H1 (cell line): ENCODE data around the gene SUGP2. TPM values are rescaled to one million over a fixed set of nuclear protein-coding genes. Genes with fewer than 3 reads are reported as not detected.
A peak's percentile ranks its signal among the peaks of the same experiment; 100 is the strongest.

Source experiments
- CTCF ChIA-PET: fragments of 300-600 bp; sonication (Branson Sonifier 250); formaldehyde crosslinking; loops from one replicate; lab custom pipeline; 2021; ENCODE audit not compliant: partially characterized antibody; lab: Charles Lee
- POLR2A ChIA-PET: fragments of 300-600 bp; sonication (Branson Sonifier 250); formaldehyde crosslinking; loops from one replicate; lab custom pipeline; 2021; ENCODE audit warnings: inconsistent platforms; ENCODE audit not compliant: partially characterized antibody; lab: Charles Lee
- DNase-seq, 2 experiments: peaks; one replicate each; pipeline versions ENCODE4 v3.0.0 to v3.0.0-alpha.2; 2010 to 2022; ENCODE audit warnings: low spot score in 2 of 2, low read depth in 1 of 2, mixed read lengths in 1 of 2
- FAIRE-seq: peaks from 2 replicates; lab custom pipeline; 2011; peaks lifted over from hg19 to GRCh38; lab: Jason Lieb, UNC
- H2AFZ ChIP-seq: 2 replicates; pipeline ENCODE4 v1.8.1; 2012; ENCODE audit warnings: low read length, inconsistent platforms
- H2AK5ac ChIP-seq: 2 replicates; pipeline ENCODE4 v1.6.1; 2013; ENCODE audit warnings: low read depth, low read length
- H2BK120ac ChIP-seq: replicated peaks from 2 replicates; pipeline ENCODE3; 2013; ENCODE audit warnings: low read depth, low read length, inconsistent platforms
- H2BK12ac ChIP-seq: 2 replicates; pipeline ENCODE4 v1.6.1; 2013; ENCODE audit warnings: low read depth, low read length
- H2BK15ac ChIP-seq: 2 replicates; pipeline ENCODE4 v1.6.1; 2013; ENCODE audit warnings: low read length
- H2BK20ac ChIP-seq: 2 replicates; pipeline ENCODE4 v1.6.1; 2013; ENCODE audit warnings: low read length
- H2BK5ac ChIP-seq: 2 replicates; pipeline ENCODE4 v1.6.1; 2013; ENCODE audit warnings: low read depth, low read length
- H3K14ac ChIP-seq: 2 replicates; pipeline ENCODE4 v1.6.1; 2013; ENCODE audit warnings: inconsistent platforms; ENCODE audit not compliant: insufficient read length
- H3K18ac ChIP-seq: 2 replicates; pipeline ENCODE4 v1.6.1; 2013; ENCODE audit warnings: low read length; ENCODE audit errors: extremely low read depth
- H3K23ac ChIP-seq: 2 replicates; pipeline ENCODE4 v1.6.1; 2013; ENCODE audit warnings: inconsistent platforms; ENCODE audit not compliant: insufficient read length
- H3K23me2 ChIP-seq: 2 replicates; pipeline ENCODE4 v1.6.1; 2013; ENCODE audit warnings: low read depth, low read length
- H3K27ac ChIP-seq: 2 replicates; pipeline ENCODE4 v1.6.1; 2011; ENCODE audit warnings: low read depth, low read length, inconsistent platforms
- H3K27me3 ChIP-seq, 4 experiments: replicated peaks in 1 of 4; 1 replicate in 1 of 4; 2 replicates in 3 of 4; pipeline versions ENCODE4 v1.6.1 to v1.8.1; 2011 to 2013; ENCODE audit warnings: low read length in 3 of 4, mild to moderate bottlenecking in 3 of 4, inconsistent platforms in 2 of 4, mixed read lengths in 2 of 4, moderate library complexity in 1 of 4; ENCODE audit not compliant: control insufficient read depth in 3 of 4, insufficient read depth in 3 of 4; ENCODE audit errors: extremely low read depth in 1 of 4
- H3K36me3 ChIP-seq, 4 experiments: 2 replicates each; pipeline versions ENCODE4 v1.6.1 to v1.8.1; 2011 to 2013; ENCODE audit warnings: mild to moderate bottlenecking in 4 of 4, low read length in 3 of 4, moderate library complexity in 2 of 4, control low read depth in 1 of 4, inconsistent platforms in 1 of 4; ENCODE audit not compliant: insufficient read depth in 4 of 4, control insufficient read depth in 2 of 4
- H3K4ac ChIP-seq: replicated peaks from 2 replicates; pipeline ENCODE3; 2013; ENCODE audit warnings: low read length, low read depth, mixed read lengths, inconsistent platforms; ENCODE audit not compliant: insufficient read length
- H3K4me1 ChIP-seq, 4 experiments: replicated peaks in 1 of 4; 1 replicate in 1 of 4; 2 replicates in 3 of 4; pipeline versions ENCODE4 v1.6.1 to v1.8.1; 2011 to 2013; ENCODE audit warnings: low read length in 3 of 4, inconsistent platforms in 2 of 4, mixed read lengths in 1 of 4; ENCODE audit not compliant: insufficient read depth in 4 of 4, control insufficient read depth in 3 of 4
- H3K4me2 ChIP-seq, 2 experiments: 2 replicates each; pipeline versions ENCODE4 v1.6.1 to v1.8.1; 2011 to 2013; ENCODE audit warnings: low read depth in 2 of 2, low read length in 2 of 2, control low read depth in 1 of 2, inconsistent platforms in 1 of 2, mild to moderate bottlenecking in 1 of 2; ENCODE audit not compliant: insufficient read depth in 1 of 2
- H3K4me3 ChIP-seq, 4 experiments: fragments of 200-600, 300-600 bp in 1 of 4; sonication (generic), shearing (Covaris generic), sonication (Bioruptor Twin) in 1 of 4; 2 replicates each; pipeline versions ENCODE4 v1.5.1 to v1.8.1; 2011 to 2016; ENCODE audit warnings: low read length in 4 of 4, low read depth in 3 of 4, control low read depth in 2 of 4, inconsistent platforms in 2 of 4, mild to moderate bottlenecking in 2 of 4, mixed read lengths in 1 of 4, moderate library complexity in 1 of 4; ENCODE audit not compliant: insufficient read depth in 2 of 4; ENCODE audit errors: extremely low read depth in 1 of 4
- H3K56ac ChIP-seq: replicated peaks from 2 replicates; pipeline ENCODE3; 2013; ENCODE audit warnings: low read depth, mild to moderate bottlenecking, mixed read lengths, low read length, inconsistent platforms; ENCODE audit not compliant: insufficient read length
- H3K79me1 ChIP-seq: 2 replicates; pipeline ENCODE4 v1.6.1; 2013; ENCODE audit warnings: low read depth, low read length, control low read depth
- H3K79me2 ChIP-seq, 2 experiments: 2 replicates each; pipeline versions ENCODE4 v1.6.1 to v1.8.1; 2012 to 2013; ENCODE audit warnings: low read length in 2 of 2, mild to moderate bottlenecking in 2 of 2, inconsistent platforms in 1 of 2; ENCODE audit not compliant: insufficient read depth in 2 of 2, control insufficient read depth in 1 of 2
- H3K9ac ChIP-seq, 4 experiments: replicated peaks in 1 of 4; 1 replicate in 1 of 4; 2 replicates in 3 of 4; pipeline versions ENCODE4 v1.6.1 to v1.8.1; 2011 to 2013; ENCODE audit warnings: low read depth in 3 of 4, low read length in 3 of 4, control low read depth in 2 of 4, mild to moderate bottlenecking in 2 of 4, moderate library complexity in 2 of 4, inconsistent platforms in 1 of 4; ENCODE audit errors: extremely low read depth in 1 of 4
- H3K9me3 ChIP-seq, 2 experiments: 2 replicates each; pipeline versions ENCODE4 v1.6.1 to v1.8.1; 2012 to 2013; ENCODE audit warnings: mild to moderate bottlenecking in 2 of 2, moderate library complexity in 2 of 2, control low read depth in 1 of 2, inconsistent platforms in 1 of 2, low read depth in 1 of 2, low read length in 1 of 2, mixed read lengths in 1 of 2; ENCODE audit not compliant: insufficient read depth in 2 of 2
- H4K20me1 ChIP-seq, 2 experiments: replicated peaks in 1 of 2; 2 replicates each; pipeline versions ENCODE3 to v1.8.1; 2011 to 2013; ENCODE audit warnings: inconsistent platforms in 2 of 2, low read length in 2 of 2, mild to moderate bottlenecking in 1 of 2; ENCODE audit not compliant: insufficient read depth in 2 of 2, control insufficient read depth in 1 of 2
- H4K5ac ChIP-seq: 2 replicates; pipeline ENCODE4 v1.6.1; 2013; ENCODE audit warnings: low read length, low read depth, mixed read lengths, inconsistent platforms; ENCODE audit not compliant: insufficient read length
- H4K8ac ChIP-seq: 2 replicates; pipeline ENCODE4 v1.8.0; 2013; ENCODE audit warnings: mild to moderate bottlenecking, moderate library complexity, low read length, inconsistent platforms; ENCODE audit not compliant: insufficient read depth; ENCODE audit errors: extremely low read depth
- H4K91ac ChIP-seq: replicated peaks from 2 replicates; pipeline ENCODE3; 2013; ENCODE audit warnings: low read length, mixed read lengths, inconsistent platforms; ENCODE audit not compliant: insufficient read length
- JUND ChIP-seq: IDR thresholded peaks from 2 replicates; pipeline ENCODE4 v1.6.1; 2011; ENCODE audit warnings: mild to moderate bottlenecking, improper control_type of control experiment, low read length
- POLR2A ChIP-seq, 2 experiments: IDR thresholded peaks; 1 replicate in 1 of 2; 2 replicates in 1 of 2; pipeline ENCODE4 v1.6.1; 2011; ENCODE audit warnings: low read depth in 2 of 2, low read length in 2 of 2, mild to moderate bottlenecking in 2 of 2; ENCODE audit errors: control extremely low read depth in 1 of 2
- POU5F1 ChIP-seq: IDR thresholded peaks from 2 replicates; pipeline ENCODE4 v1.6.1; 2011; ENCODE audit warnings: low read depth, mild to moderate bottlenecking, low read length, moderate library complexity
- SIN3A ChIP-seq, 2 experiments: IDR thresholded peaks in 1 of 2; conservative IDR thresholded peaks in 1 of 2; 2 replicates each; pipeline ENCODE4 v1.6.1; 2011 to 2012; ENCODE audit warnings: low read length in 2 of 2, improper control_type of control experiment in 1 of 2, low read depth in 1 of 2, mild to moderate bottlenecking in 1 of 2
- TCF12 ChIP-seq: IDR thresholded peaks from 2 replicates; pipeline ENCODE4 v1.6.1; 2011; ENCODE audit warnings: low read depth, mild to moderate bottlenecking, low read length
- WGBS, 2 experiments: shearing (Covaris generic) in 1 of 2; methylation state at CpG; one replicate each; pipeline versions ENCODE4 v1.1.6 to v1.1.7; 2013 to 2015; ENCODE audit warnings: low lambda C conversion rate in 2 of 2, mixed read lengths in 2 of 2, inconsistent platforms in 1 of 2, low coverage in 1 of 2, missing lambda C conversion rate in 1 of 2; ENCODE audit not compliant: insufficient replicate concordance in 2 of 2, insufficient coverage in 1 of 2, insufficient read length in 1 of 2; ENCODE audit errors: extremely low coverage in 1 of 2, missing lambda C conversion rate in 1 of 2; 5-methylcytosine and 5-hydroxymethylcytosine counted together
- polyA plus RNA-seq, 7 experiments: library from polyadenylated mRNA; depleted of rRNA in 3 of 7; stranded (reverse) in 5 of 7; unstranded in 2 of 7; fragments of >200 nt in 5 of 7; fragments of 200-250 nt in 2 of 7; gene quantifications; 1 replicate in 5 of 7; 2 replicates in 1 of 7; 4 replicates in 1 of 7; pipeline versions ENCODE4 v1.2.1 to v1.2.3, GENCODE V29; 2011 to 2013; ENCODE audit warnings: missing spikeins in 2 of 7, mixed read lengths in 2 of 7
- total RNA-seq: library from RNA; stranded (reverse); fragmentation: NEBNext Ultra II Directional; extraction: Animal tissue kit (Norgen Biotek cat#: 25700); gene quantifications from 2 replicates; pipeline ENCODE4 v1.2.1, GENCODE V29; 2021

SUGP2 gene
- total and polyA plus RNA-seq, 2 of the 8 experiments (the other 6 are each of a cell fraction or from before 2014, with no cell fraction given), result 57.7 to 114 TPM

DNA sequence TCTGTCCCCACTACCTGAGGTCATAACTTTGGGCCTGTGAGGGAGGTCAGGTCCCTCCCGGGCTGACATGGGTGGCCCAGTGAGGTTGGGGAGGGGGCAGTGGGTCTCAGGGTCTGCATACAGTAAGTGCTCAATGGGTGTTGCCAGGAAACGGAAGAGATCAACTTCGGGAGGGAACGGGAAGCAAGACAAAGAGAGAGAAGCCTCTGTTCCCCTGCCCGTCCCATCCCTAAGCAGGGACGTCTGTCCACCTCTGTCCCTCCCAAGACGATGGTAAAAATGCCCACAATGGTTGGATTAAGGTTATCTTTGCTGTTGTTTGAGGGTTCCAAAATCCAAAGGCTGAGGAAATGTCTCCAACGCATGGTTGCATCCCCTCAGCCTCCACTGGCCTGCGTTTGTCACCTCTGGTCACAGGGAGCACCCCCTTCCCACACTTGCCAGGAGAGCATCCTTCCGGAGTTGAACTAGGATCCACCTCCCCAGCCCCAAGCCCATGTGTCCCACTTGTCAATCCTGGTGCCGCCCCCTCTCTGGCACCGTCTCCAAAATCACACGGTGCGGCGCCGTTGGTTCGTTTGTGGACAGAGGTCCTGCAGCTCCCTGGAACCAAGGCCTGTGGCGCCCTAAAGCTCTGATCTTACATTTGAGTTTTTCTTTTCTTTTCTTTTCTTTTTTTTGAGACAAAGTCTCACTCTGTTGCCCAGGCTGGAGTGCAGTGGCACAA is 91.5 kb downstream of the SUGP2 start:
- H3K36me3 ChIP-seq, result peaks cover 2 to 18% (median 4%) of the 10 kb centered on the region in 4 experiments; a peak in 4 of 8 replicates
- H3K4me3 ChIP-seq, result peak overlapping the region; percentile 25 to 48 (median 36); a peak in 6 of 8 replicates
- no peak overlapping the region for H3K9ac ChIP-seq
- H3K23ac ChIP-seq, result no peak overlapping the region
- H3K4me1 ChIP-seq, result peaks cover 5 to 18% (median 9%) of the 10 kb centered on the region in 4 experiments
- H4K91ac ChIP-seq, result peak overlapping the region; percentile 83
- ChIA-PET POLR2A (interaction anchor here (0.5 to 2.2 kb wide), 9 partner anchors 10 to 194 kb away, joined by 3 to 8 read pairs (median 3); no protein-coding TSS in a partner anchor), CTCF (interaction anchor here (0.6 to 1.3 kb wide), 4 partner anchors 43 to 402 kb away, joined by 3 read pairs; no protein-coding TSS in a partner anchor)
- peaks cover 0 to 5% of the 10 kb centered on the region in 2 experiments; a peak in 1 of 4 replicates for H3K79me2 ChIP-seq
- peak overlapping the region; percentile 71 for H3K18ac ChIP-seq
- DNase-seq (peak in 1 of 2 experiments; percentile 59), FAIRE-seq (no peak)
- H3K79me1 ChIP-seq, result peaks cover 3% of the 10 kb centered on the region; the same call in 1 of the 2 replicates
- no peaks in the 10 kb centered on the region for H3K9me3 ChIP-seq
- H3K56ac ChIP-seq, result no peak overlapping the region
- peak overlapping the region; percentile 4; the same call in 1 of the 2 replicates for H2BK15ac ChIP-seq
- no peak overlapping the region for H4K5ac ChIP-seq
- no peaks in the 10 kb centered on the region for H3K27me3 ChIP-seq
- H3K23me2 ChIP-seq, result peaks cover 10% of the 10 kb centered on the region; the same call in 1 of the 2 replicates
- H2BK20ac ChIP-seq, result no peak overlapping the region
- no peak overlapping the region for H2AFZ ChIP-seq
- WGBS, 2 experiments, result 74% methylated on average over 18 of the region's 18 CpGs; no CpG with 5 or more reads in 1 of the 2 experiments
- H4K8ac ChIP-seq, result no peak overlapping the region
- no peak overlapping the region for H3K27ac ChIP-seq
- H2BK120ac ChIP-seq, result no peak overlapping the region
- peak overlapping the region; percentile 52; the same call in 1 of the 2 replicates for H2BK12ac ChIP-seq
- no peak overlapping the region for H2BK5ac ChIP-seq
- no peak overlapping the region for H3K4ac ChIP-seq
- H3K14ac ChIP-seq, result no peak overlapping the region
- peak overlapping the region; percentile 68 to 80 for H3K4me2 ChIP-seq
- H2AK5ac ChIP-seq, result no peak overlapping the region; the same call in 1 of the 2 replicates
- peaks cover 1 to 2% of the 10 kb centered on the region in 2 experiments for H4K20me1 ChIP-seq
- no peak for TF ChIP-seq POU5F1
- TF ChIP-seq SIN3A (conservative IDR thresholded peaks at IDR 0.05 in 1 of 2, IDR thresholded peaks at IDR 0.05 in 1 of 2; ENCODE audit: low read depth in 1 of 2, low read length in 2 of 2), result 0 out of 4 replicates have a peak, but pooled peaks of 1 of the 2 experiments have one; percentile 11
- no peak for TF ChIP-seq JUND
- no peak for TF ChIP-seq TCF12
- TF ChIP-seq POLR2A (IDR thresholded peaks at IDR 0.05; ENCODE audit: control extremely low read depth in 1 of 2, low read depth in 2 of 2, low read length in 2 of 2), result no peak
